CD4-positive, alpha-beta memory T cell (primary cell): Measurements from ENCODE around the gene CNTNAP3. TPM values are rescaled to one million over a fixed set of nuclear protein-coding genes. Genes with fewer than 3 reads are reported as not detected.
"Not testable (repeated sequence)": the region's sequence is repeated elsewhere in the genome, so short reads cannot be mapped to it uniquely, and the experiment has no call there.

ENCODE experiments used
- CTCF ChIA-PET: fragments of 350-600 bp; sonication (Branson Sonifier 250); formaldehyde crosslinking; loops from one replicate; lab custom pipeline; 2021; ENCODE audit warnings: inconsistent platforms; ENCODE audit not compliant: partially characterized antibody; lab: Charles Lee
- POLR2A ChIA-PET: fragments of 350-600 bp; sonication (Branson Sonifier 250); formaldehyde crosslinking; loops from one replicate; lab custom pipeline; 2021; ENCODE audit not compliant: partially characterized antibody; lab: Charles Lee
- DNase-seq, 5 donors: peaks; one replicate each; pipeline versions ENCODE4 v3.0.0 to v3.0.0-alpha.2; 2020 to 2022; ENCODE audit warnings: mixed read lengths in 1 of 5
- H3K27ac ChIP-seq: one replicate; pipeline ENCODE4 v1.7.0; 2013; ENCODE audit warnings: low read depth, low read length
- H3K27me3 ChIP-seq: 2 replicates; pipeline ENCODE4 v1.7.0; 2013; ENCODE audit warnings: mild to moderate bottlenecking, low read length, moderate library complexity; ENCODE audit not compliant: insufficient read depth
- H3K36me3 ChIP-seq: 2 replicates; pipeline ENCODE4 v1.7.0; 2013; ENCODE audit warnings: mild to moderate bottlenecking, low read length, moderate library complexity; ENCODE audit not compliant: insufficient read depth
- H3K4me1 ChIP-seq: 2 replicates; pipeline ENCODE4 v1.7.0; 2013; ENCODE audit warnings: mild to moderate bottlenecking, low read length, moderate library complexity; ENCODE audit not compliant: insufficient read depth
- H3K4me3 ChIP-seq, 2 donors: one replicate each; pipeline ENCODE4 v1.7.0; 2013; ENCODE audit warnings: low read length in 2 of 2, mild to moderate bottlenecking in 1 of 2
- H3K9me3 ChIP-seq, 2 donors: one replicate each; pipeline ENCODE4 v1.7.0; 2013; ENCODE audit warnings: low read length in 2 of 2, control low read depth in 1 of 2; ENCODE audit not compliant: control insufficient read depth in 1 of 2
- H3K27ac Mint-ChIP-seq, 7 donors: one replicate each; pipeline ENCODE4 v1.8.0; 2020 to 2021; ENCODE audit warnings: mixed read lengths in 7 of 7, mild to moderate bottlenecking in 6 of 7, inconsistent platforms in 3 of 7, moderate library complexity in 3 of 7
- H3K27me3 Mint-ChIP-seq, 2 donors: one replicate each; pipeline ENCODE4 v1.8.0; 2020 to 2021; ENCODE audit warnings: mixed read lengths in 2 of 2
- H3K36me3 Mint-ChIP-seq, 2 donors: one replicate each; pipeline ENCODE4 v1.8.0; 2020 to 2021; ENCODE audit warnings: mixed read lengths in 2 of 2, inconsistent platforms in 1 of 2, mild to moderate bottlenecking in 1 of 2
- H3K4me1 Mint-ChIP-seq, 4 donors: one replicate each; pipeline ENCODE4 v1.8.0; 2020 to 2021; ENCODE audit warnings: mixed read lengths in 4 of 4, mild to moderate bottlenecking in 1 of 4
- H3K4me3 Mint-ChIP-seq, 8 donors: one replicate each; pipeline ENCODE4 v1.8.0; 2020 to 2021; ENCODE audit warnings: mixed read lengths in 8 of 8, mild to moderate bottlenecking in 7 of 8, moderate library complexity in 6 of 8, inconsistent platforms in 3 of 8
- H3K9me3 Mint-ChIP-seq, 8 donors: one replicate each; pipeline ENCODE4 v1.8.0; 2020 to 2021; ENCODE audit warnings: mixed read lengths in 8 of 8, mild to moderate bottlenecking in 5 of 8, inconsistent platforms in 3 of 8, moderate library complexity in 1 of 8
- intact Hi-C: fragments of 100-400 bp; cut with micrococcal nuclease; formaldehyde crosslinking; loops from one replicate; pipeline ENCODE4 v1.15.1; 2023
- polyA plus RNA-seq, 2 donors: library from polyadenylated mRNA; unstranded; fragments of 300-500 nt; fragmentation: Illumina TruSeq; gene quantifications; one replicate each; pipeline ENCODE4 v1.2.3, GENCODE V29; 2021
- total RNA-seq, 2 experiments: library from RNA; stranded (reverse); gene quantifications; one replicate each; pipeline ENCODE4 v1.2.3, GENCODE V29; 2021

Gene CNTNAP3
- total and polyA plus RNA-seq, 4 experiments from 2014 or later = not detected

DNA sequence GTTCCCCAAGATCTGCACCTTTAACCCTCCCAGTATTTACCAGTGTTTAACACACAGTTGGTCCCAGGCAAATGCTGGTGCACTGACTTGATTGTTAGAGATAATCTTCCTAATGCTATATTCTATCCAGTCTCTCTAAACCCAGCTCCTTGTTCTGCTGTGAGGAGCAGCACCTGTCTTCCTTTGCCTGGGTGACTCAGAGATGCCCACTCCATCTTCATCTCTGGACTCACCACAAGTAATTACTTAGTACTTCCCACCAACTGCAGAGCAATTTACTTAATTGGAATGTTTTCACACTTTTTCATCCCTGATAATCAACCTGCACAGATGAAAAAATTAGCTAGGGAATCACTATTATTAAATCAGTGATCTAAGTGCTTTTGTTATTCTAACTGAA is 87.6 kb downstream of the CNTNAP3 start:
- not testable (repeated sequence) for H3K4me3 Mint-ChIP-seq, DNase-seq

DNA sequence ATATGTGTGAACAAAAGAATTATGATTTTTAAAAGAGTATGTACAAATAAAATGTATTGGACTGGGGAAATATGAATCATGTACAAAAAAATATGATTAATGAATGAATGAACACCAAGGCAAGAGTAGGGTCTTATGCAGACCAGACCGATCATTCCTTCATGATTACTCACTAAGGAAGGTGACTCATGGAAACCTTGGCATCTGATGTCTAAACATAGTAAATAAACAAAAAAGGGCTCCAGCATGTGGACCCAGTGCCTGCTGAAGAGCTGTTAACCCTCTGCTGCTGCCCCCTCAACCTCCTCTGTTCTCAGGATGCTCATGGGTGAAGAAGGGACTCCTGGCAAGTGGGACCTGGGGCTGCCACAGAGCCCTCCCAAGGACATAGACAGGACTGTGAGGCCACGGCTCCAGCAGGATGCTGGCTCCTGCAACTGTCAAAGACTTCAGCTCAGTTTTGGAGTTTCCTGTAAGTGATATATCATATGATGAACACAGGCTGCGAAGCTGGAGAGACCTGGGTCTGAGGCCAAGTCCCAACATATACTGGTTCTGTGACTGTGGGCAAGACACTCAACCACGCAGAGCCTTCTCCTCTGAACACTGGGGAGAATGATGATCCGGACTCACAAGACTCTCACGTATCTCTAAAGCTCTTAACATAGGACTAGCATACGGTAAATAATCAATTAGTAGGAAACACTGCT is 89.8 kb downstream of the CNTNAP3 start:
- H3K27ac Mint-ChIP-seq, H3K27ac ChIP-seq, POLR2A ChIA-PET, H3K4me1 Mint-ChIP-seq, H3K4me3 ChIP-seq, H3K4me3 Mint-ChIP-seq, CTCF ChIA-PET, H3K36me3 ChIP-seq, intact Hi-C loops, H3K27me3 ChIP-seq, H3K27me3 Mint-ChIP-seq, H3K36me3 Mint-ChIP-seq, H3K9me3 Mint-ChIP-seq, H3K9me3 ChIP-seq, H3K4me1 ChIP-seq, DNase-seq: not testable (repeated sequence)

More for the DNA sequence above, 87.6 kb downstream of the CNTNAP3 start:
- H3K27ac ChIP-seq, H3K36me3 ChIP-seq, H3K9me3 Mint-ChIP-seq, H3K4me1 ChIP-seq, H3K27me3 Mint-ChIP-seq, intact Hi-C loops, CTCF ChIA-PET, H3K9me3 ChIP-seq, H3K27me3 ChIP-seq, H3K4me1 Mint-ChIP-seq, H3K36me3 Mint-ChIP-seq, H3K27ac Mint-ChIP-seq, H3K4me3 ChIP-seq, POLR2A ChIA-PET: not testable (repeated sequence)

DNA sequence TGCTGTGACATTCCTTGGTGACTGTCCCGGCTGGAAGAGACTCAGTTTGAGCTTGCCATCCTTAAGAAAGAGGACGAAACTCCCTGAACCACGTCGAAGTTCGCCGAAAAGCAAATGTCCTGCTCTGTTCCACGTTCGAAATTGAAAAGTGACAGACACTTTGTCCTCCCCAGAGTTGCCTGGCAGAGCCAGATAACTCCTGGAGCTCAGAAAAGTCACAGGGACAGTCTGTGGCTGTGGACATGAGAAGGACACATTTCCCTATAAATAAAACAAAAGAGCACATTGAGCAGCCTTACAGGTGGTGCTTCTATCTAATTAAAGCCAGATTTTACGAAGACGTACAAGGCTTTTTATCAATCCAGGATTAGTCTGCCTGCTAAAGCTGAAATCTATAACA is 116.6 kb downstream of the CNTNAP3 start:
- H3K27me3 Mint-ChIP-seq, H3K4me3 ChIP-seq, H3K36me3 Mint-ChIP-seq, H3K4me1 ChIP-seq, H3K27me3 ChIP-seq, H3K4me3 Mint-ChIP-seq, H3K27ac ChIP-seq, H3K9me3 ChIP-seq, intact Hi-C loops, H3K4me1 Mint-ChIP-seq, H3K9me3 Mint-ChIP-seq, POLR2A ChIA-PET, CTCF ChIA-PET, DNase-seq, H3K27ac Mint-ChIP-seq, H3K36me3 ChIP-seq: not testable (repeated sequence)

GRCh38 chr9:39157714-39158113 is 130.3 kb downstream of the CNTNAP3 start:
- DNase-seq, H3K9me3 Mint-ChIP-seq, POLR2A ChIA-PET, intact Hi-C loops, H3K27me3 Mint-ChIP-seq, H3K36me3 Mint-ChIP-seq, H3K4me1 ChIP-seq, CTCF ChIA-PET, H3K27me3 ChIP-seq, H3K4me3 ChIP-seq, H3K9me3 ChIP-seq, H3K27ac Mint-ChIP-seq, H3K4me3 Mint-ChIP-seq, H3K4me1 Mint-ChIP-seq, H3K27ac ChIP-seq, H3K36me3 ChIP-seq: not testable (repeated sequence)

- H3K36me3 Mint-ChIP-seq, intact Hi-C loops: not testable (repeated sequence)
Observed at GRCh38 chr9:39132826-39133552, 155.0 kb downstream of the CNTNAP3 start.

GRCh38 chr9:39121401-39121800 is 166.6 kb downstream of the CNTNAP3 start:
- DNase-seq, H3K27ac ChIP-seq, H3K4me1 ChIP-seq, POLR2A ChIA-PET, H3K9me3 Mint-ChIP-seq, CTCF ChIA-PET, H3K27me3 ChIP-seq, H3K27me3 Mint-ChIP-seq, H3K36me3 Mint-ChIP-seq, H3K36me3 ChIP-seq, H3K4me3 Mint-ChIP-seq, H3K27ac Mint-ChIP-seq, H3K4me1 Mint-ChIP-seq, intact Hi-C loops, H3K9me3 ChIP-seq, H3K4me3 ChIP-seq: not testable (repeated sequence)

More at GRCh38 chr9:39132826-39133552, 155.0 kb downstream of the CNTNAP3 start:
- H3K4me1 Mint-ChIP-seq, H3K4me1 ChIP-seq, H3K27me3 ChIP-seq, H3K27me3 Mint-ChIP-seq, H3K4me3 ChIP-seq, H3K36me3 ChIP-seq, H3K9me3 ChIP-seq, H3K27ac Mint-ChIP-seq, H3K27ac ChIP-seq, H3K4me3 Mint-ChIP-seq, CTCF ChIA-PET, DNase-seq, H3K9me3 Mint-ChIP-seq, POLR2A ChIA-PET: not testable (repeated sequence)

DNA sequence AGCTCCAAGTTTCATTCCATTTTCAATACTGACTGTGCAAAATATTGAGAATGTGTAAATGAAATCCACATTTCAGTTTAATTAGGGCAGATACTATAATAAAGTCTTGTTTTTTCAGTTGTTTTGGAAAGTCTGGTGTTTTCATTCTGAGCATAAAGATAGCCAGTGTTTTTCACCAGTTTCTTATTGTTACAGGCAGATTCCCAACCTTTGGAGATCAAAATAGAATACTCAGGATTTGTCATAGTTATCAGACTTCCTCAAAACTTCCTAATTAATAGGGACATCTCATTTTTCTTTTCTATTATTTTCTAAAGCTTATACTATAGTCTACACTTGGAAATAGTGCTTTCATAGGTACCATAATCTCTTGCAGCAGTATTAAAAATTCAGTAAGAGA is 176.2 kb downstream of the CNTNAP3 start:
- intact Hi-C loops, H3K4me1 Mint-ChIP-seq: not testable (repeated sequence)

More for the DNA sequence above, 176.2 kb downstream of the CNTNAP3 start:
- H3K9me3 ChIP-seq, H3K27ac Mint-ChIP-seq, H3K4me3 Mint-ChIP-seq, H3K27me3 ChIP-seq, H3K36me3 ChIP-seq, H3K9me3 Mint-ChIP-seq, POLR2A ChIA-PET, DNase-seq, CTCF ChIA-PET, H3K4me3 ChIP-seq, H3K4me1 ChIP-seq, H3K27me3 Mint-ChIP-seq, H3K27ac ChIP-seq, H3K36me3 Mint-ChIP-seq: not testable (repeated sequence)
